Large intestine (tissue), 3 donors: Measurements from ENCODE around the gene ARHGAP29. TPM values are rescaled to one million over a fixed set of nuclear protein-coding genes. Genes with fewer than 3 reads are reported as not detected.

Experiments used
- DNase-seq, 2 donors: peaks; one replicate each; pipeline versions ENCODE4 v3.0.0 to v3.0.0-alpha.2; 2013
- H3K27ac ChIP-seq: one replicate; pipeline ENCODE4 v1.5.1; 2013; ENCODE audit warnings: low read length
- H3K27me3 ChIP-seq: 2 replicates; pipeline ENCODE4 v1.6.1; 2013; ENCODE audit warnings: low read length; ENCODE audit not compliant: control insufficient read depth, insufficient read depth
- H3K36me3 ChIP-seq: 2 replicates; pipeline ENCODE4 v1.6.1; 2013; ENCODE audit warnings: low read length; ENCODE audit not compliant: control insufficient read depth, insufficient read depth
- H3K4me1 ChIP-seq: one replicate; pipeline ENCODE4 v1.6.1; 2013; ENCODE audit warnings: low read length; ENCODE audit not compliant: control insufficient read depth, insufficient read depth
- H3K4me3 ChIP-seq: one replicate; pipeline ENCODE4 v1.5.1; 2013; ENCODE audit warnings: low read length
- H3K9me3 ChIP-seq: one replicate; pipeline ENCODE4 v1.6.1; 2013; ENCODE audit warnings: mild to moderate bottlenecking, low read depth, low read length, moderate library complexity; ENCODE audit not compliant: control insufficient read depth
- WGBS: methylation state at CpG from one replicate; pipeline ENCODE4 v1.1.5; 2013; ENCODE audit warnings: low lambda C conversion rate; ENCODE audit not compliant: insufficient coverage; 5-methylcytosine and 5-hydroxymethylcytosine counted together
- polyA plus RNA-seq: library from polyadenylated mRNA; unstranded; fragments of 120-200 nt; gene quantifications from one replicate; pipeline ENCODE4 v1.2.1, GENCODE V29; 2013

The ARHGAP29 gene
- polyA plus RNA-seq, 1 donor: 10.7 TPM

DNA sequence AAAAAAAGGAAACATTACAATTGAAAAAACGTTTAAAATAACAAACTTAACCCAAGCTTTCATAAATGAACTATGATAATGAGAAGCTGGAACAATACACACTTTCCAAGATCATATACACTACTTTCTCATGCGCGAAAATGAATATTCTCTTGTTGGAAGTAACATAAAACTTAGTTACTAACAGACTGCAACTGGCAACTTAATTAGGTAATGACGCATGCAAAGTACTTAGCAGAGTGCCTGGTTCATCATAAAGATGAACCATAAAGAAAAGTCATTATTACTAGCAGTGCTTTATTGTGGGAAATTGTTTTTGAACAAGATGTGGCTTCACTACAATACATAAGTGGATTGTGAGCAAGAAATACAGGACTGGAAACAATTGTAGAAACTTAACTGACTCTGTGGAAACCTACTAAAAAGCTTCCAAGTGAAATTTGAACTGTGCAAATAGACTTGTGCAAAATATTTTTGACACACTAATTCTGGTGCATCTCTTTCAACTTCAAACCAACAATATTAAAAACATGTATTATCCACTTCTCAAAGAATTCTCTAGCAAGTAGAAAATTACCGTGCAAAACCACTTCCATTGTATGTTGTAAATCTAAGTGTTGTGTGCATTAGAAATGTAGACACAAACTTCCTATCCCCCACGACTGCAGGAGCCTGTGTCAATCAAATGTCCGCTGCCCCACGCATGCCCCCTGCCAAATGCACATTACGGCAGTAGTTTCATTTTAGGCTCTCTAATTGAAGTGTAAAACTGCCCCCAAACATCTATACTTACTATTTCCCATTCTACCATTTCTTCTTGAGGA, 2.0 kb downstream of the ARHGAP29 start:
- Histone ChIP-seq H3K9me3 (no peaks in the 10 kb centered on the region), H3K27ac (no peak overlapping the region), H3K27me3 (peaks cover 50% of the 10 kb centered on the region), H3K4me3 (no peak overlapping the region), H3K4me1 (peaks cover 6% of the 10 kb centered on the region), H3K36me3 (no peaks in the 10 kb centered on the region)
- DNase-seq: no peak
- WGBS: 90% methylated on average over 5 of the region's 9 CpGs

DNA sequence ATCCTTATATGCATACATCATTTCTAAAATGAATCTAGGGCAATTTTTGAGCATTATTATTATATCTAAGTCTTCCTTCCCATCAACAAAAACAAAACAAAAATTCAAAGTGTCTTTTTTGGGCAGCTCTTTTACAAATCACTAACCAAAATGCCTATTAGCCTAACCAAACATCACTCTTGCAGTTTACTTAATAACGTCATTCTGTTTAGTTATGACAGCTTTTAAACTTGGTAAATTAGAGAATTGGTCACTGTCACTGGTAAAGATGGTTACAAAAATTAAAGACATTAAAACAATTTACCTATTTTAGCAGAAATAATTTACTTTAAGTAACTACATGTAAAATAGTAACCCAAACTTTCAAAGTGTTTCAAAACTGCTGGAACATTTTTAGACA, 2.8 kb downstream of the ARHGAP29 start:
- Histone ChIP-seq H3K27ac (no peak overlapping the region), H3K9me3 (no peaks in the 10 kb centered on the region), H3K4me3 (no peak overlapping the region), H3K4me1 (peaks cover 6% of the 10 kb centered on the region), H3K27me3 (peaks cover 46% of the 10 kb centered on the region), H3K36me3 (no peaks in the 10 kb centered on the region)
- DNase-seq: no peak
- WGBS: 83% methylated on average over 1 of the region's 1 CpG

DNA sequence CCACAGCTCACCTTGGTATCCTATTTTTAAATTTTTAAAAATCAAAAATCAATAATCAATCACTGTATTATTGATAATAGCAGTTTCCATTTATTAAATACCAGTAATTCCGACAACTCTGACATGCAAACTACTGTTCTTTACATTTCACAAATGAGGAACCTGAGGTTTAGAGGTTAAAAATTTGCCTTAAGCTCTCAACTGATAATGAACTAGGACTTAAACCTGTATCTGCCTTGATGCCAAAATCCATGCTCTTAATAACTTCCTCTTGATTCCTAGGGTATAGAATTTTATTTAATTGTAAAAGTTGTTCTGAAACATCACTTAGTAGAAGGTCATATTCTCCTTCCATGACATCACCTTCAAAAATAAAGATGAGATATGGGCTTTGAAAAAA, 5.6 kb downstream of the ARHGAP29 start:
- no peaks in the 10 kb centered on the region for H3K9me3 ChIP-seq
- no CpG with 5 or more reads among the region's 1 CpG for WGBS
- no peaks in the 10 kb centered on the region for H3K4me1 ChIP-seq
- H3K4me3 ChIP-seq: no peak overlapping the region
- no peak for DNase-seq
- no peaks in the 10 kb centered on the region for H3K36me3 ChIP-seq
- H3K27ac ChIP-seq: no peak overlapping the region
- H3K27me3 ChIP-seq: peaks cover 21% of the 10 kb centered on the region

- H3K27ac ChIP-seq: no peak overlapping the region
- no peaks in the 10 kb centered on the region for H3K36me3 ChIP-seq
- no peaks in the 10 kb centered on the region for H3K4me1 ChIP-seq
- no peak for DNase-seq
- H3K27me3 ChIP-seq: peaks cover 13% of the 10 kb centered on the region
- no peak overlapping the region for H3K4me3 ChIP-seq
- WGBS: 100% methylated on average over 1 of the region's 1 CpG
- H3K9me3 ChIP-seq: no peaks in the 10 kb centered on the region
Measured at GRCh38 chr1:94230920-94231319, 6.5 kb downstream of the ARHGAP29 start.

GRCh38 chr1:94228640-94229375, 8.6 kb downstream of the ARHGAP29 start:
- H3K9me3 ChIP-seq: no peaks in the 10 kb centered on the region
- 51% methylated on average over 2 of the region's 4 CpGs for WGBS
- H3K27me3 ChIP-seq: peaks cover 3% of the 10 kb centered on the region
- no peaks in the 10 kb centered on the region for H3K36me3 ChIP-seq
- no peaks in the 10 kb centered on the region for H3K4me1 ChIP-seq
- no peak overlapping the region for H3K27ac ChIP-seq
- no peak for DNase-seq
- no peak overlapping the region for H3K4me3 ChIP-seq

- Histone ChIP-seq H3K4me1 (no peaks in the 10 kb centered on the region), H3K27me3 (no peaks in the 10 kb centered on the region), H3K9me3 (no peaks in the 10 kb centered on the region), H3K4me3 (no peak overlapping the region), H3K36me3 (no peaks in the 10 kb centered on the region), H3K27ac (no peak overlapping the region)
- no CpG with 5 or more reads among the region's 1 CpG for WGBS
- no peak for DNase-seq
Measured at GRCh38 chr1:94227624-94228023, 9.8 kb downstream of the ARHGAP29 start.

GRCh38 chr1:94225845-94226244, 11.5 kb downstream of the ARHGAP29 start:
- no peak for DNase-seq
- Histone ChIP-seq H3K4me3 (no peak overlapping the region), H3K36me3 (no peaks in the 10 kb centered on the region), H3K27ac (no peak overlapping the region), H3K9me3 (no peaks in the 10 kb centered on the region), H3K4me1 (no peaks in the 10 kb centered on the region), H3K27me3 (no peaks in the 10 kb centered on the region)
- WGBS: 90% methylated on average over 2 of the region's 2 CpGs

GRCh38 chr1:94218332-94218731, 19.1 kb downstream of the ARHGAP29 start:
- Histone ChIP-seq H3K4me3 (no peak overlapping the region), H3K4me1 (no peaks in the 10 kb centered on the region), H3K9me3 (no peaks in the 10 kb centered on the region), H3K27me3 (no peaks in the 10 kb centered on the region), H3K36me3 (no peaks in the 10 kb centered on the region), H3K27ac (no peak overlapping the region)
- WGBS: no CpG with 5 or more reads among the region's 2 CpGs
- no peak for DNase-seq

- DNase-seq: no peak
- Histone ChIP-seq H3K27ac (no peak overlapping the region), H3K27me3 (no peaks in the 10 kb centered on the region), H3K4me3 (no peak overlapping the region), H3K36me3 (no peaks in the 10 kb centered on the region), H3K4me1 (no peaks in the 10 kb centered on the region), H3K9me3 (no peaks in the 10 kb centered on the region)
Measured at GRCh38 chr1:94215955-94216354, 21.4 kb downstream of the ARHGAP29 start.

DNA sequence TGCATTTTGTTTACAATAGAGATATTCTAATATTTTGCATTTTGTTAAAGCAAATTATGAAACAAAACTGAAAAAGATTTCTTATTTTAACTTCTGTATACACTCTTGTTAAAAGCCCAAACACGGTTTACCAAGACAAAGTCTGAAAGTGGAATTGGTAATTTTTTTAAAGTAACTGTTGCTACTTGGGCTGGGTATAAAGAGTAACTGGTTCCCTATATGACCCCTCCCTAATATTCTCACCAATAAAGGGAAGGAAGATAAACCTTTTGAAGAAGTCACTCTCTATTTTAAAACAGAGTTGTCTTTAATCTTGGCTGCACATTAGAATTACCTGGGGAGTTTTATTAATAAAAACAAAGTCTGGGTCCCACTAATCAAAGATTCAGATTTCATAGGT, 27.4 kb downstream of the ARHGAP29 start:
- no peak overlapping the region for H3K4me3 ChIP-seq
- H3K9me3 ChIP-seq: no peaks in the 10 kb centered on the region
- 80% methylated on average over 1 of the region's 1 CpG for WGBS
- no peaks in the 10 kb centered on the region for H3K27me3 ChIP-seq
- H3K4me1 ChIP-seq: no peaks in the 10 kb centered on the region
- H3K27ac ChIP-seq: no peak overlapping the region
- H3K36me3 ChIP-seq: no peaks in the 10 kb centered on the region
- DNase-seq: no peak

DNA sequence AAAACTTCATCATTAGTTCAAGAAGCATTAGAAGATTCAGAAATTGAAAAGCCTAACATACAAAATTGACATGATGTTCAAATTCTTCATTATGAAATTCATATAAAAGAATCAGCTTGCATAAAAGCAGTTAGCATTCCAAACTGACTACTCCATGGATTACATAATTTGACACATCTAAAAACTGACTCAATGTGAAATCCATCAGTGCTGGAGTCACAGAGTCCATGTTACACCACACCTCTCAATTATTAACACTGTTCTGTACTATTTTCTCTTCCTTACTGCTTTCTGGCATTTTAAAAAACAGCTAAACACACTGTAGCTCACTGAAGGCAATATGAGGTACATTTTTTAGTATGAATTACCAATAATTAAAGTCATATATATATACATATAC, 28.0 kb downstream of the ARHGAP29 start:
- Histone ChIP-seq H3K27ac (no peak overlapping the region), H3K36me3 (no peaks in the 10 kb centered on the region), H3K27me3 (no peaks in the 10 kb centered on the region), H3K4me3 (no peak overlapping the region), H3K9me3 (no peaks in the 10 kb centered on the region), H3K4me1 (no peaks in the 10 kb centered on the region)
- peak; percentile 43 to 66 for DNase-seq
